ENCODE measurements around the gene CGB8. TPM values are rescaled to one million over a fixed set of nuclear protein-coding genes. Genes with fewer than 3 reads are reported as not detected.

The CGB8 gene
- total RNA-seq, 1 experiment from 2014 or later = 0.34 TPM

- H3K27me3 ChIP-seq (ENCODE audit: insufficient read depth, low read length) = no peaks in the 10 kb centered on the region
- H3K4me3 ChIP-seq (replicated peaks in 1 of 2; ENCODE audit: low read depth in 1 of 2, low read length in 2 of 2) = no peak overlapping the region
- no peak for ATAC-seq
- POLR2A ChIA-PET = interaction anchor here (0.7 to 2.2 kb wide), 2 partner anchors 16 to 21 kb away, joined by 3 to 6 read pairs; partner anchors contain the start of gene RUVBL2
- intact Hi-C loops (cut with micrococcal nuclease) = no loop called here
- no peak for TF ChIP-seq ZBTB33 (IDR thresholded peaks at IDR 0.05; ENCODE audit: extremely low read depth, insufficient replicate concordance, low read length)
- no peak for TF ChIP-seq POLR2A (IDR thresholded peaks at IDR 0.05; ENCODE audit: borderline replicate concordance, extremely low read depth, insufficient read depth, insufficient read length)
- TF ChIP-seq RAD21 (IDR thresholded peaks at IDR 0.05; ENCODE audit: low read depth) = no peak
- TF ChIP-seq SP1 (IDR thresholded peaks at IDR 0.05; ENCODE audit: low read depth) = no peak
- no peak for TF ChIP-seq REST (IDR thresholded peaks at IDR 0.05; ENCODE audit: low read depth)
- TF ChIP-seq FOSL1 (IDR thresholded peaks at IDR 0.05; ENCODE audit: low read depth) = no peak
- no peak for TF ChIP-seq ZNF274 (IDR thresholded peaks at IDR 0.05; ENCODE audit: low read depth, low read length)
- no peak for TF ChIP-seq ELF1 (IDR thresholded peaks at IDR 0.05; ENCODE audit: borderline replicate concordance, low read depth)
- no peak for TF ChIP-seq CTCF (IDR thresholded peaks at IDR 0.05 in 2 of 3, conservative IDR thresholded peaks at IDR 0.05 in 1 of 3; ENCODE audit: borderline replicate concordance in 1 of 3, insufficient read depth in 1 of 3, low read depth in 2 of 3, low read length in 2 of 3)
- no peak for TF ChIP-seq EZH2phosphoT487 (IDR thresholded peaks at IDR 0.05; ENCODE audit: borderline replicate concordance)
- TF ChIP-seq YY1 (IDR thresholded peaks at IDR 0.05; ENCODE audit: extremely low read depth, insufficient replicate concordance, low read depth, low read length) = no peak
- H2AFZ ChIP-seq (ENCODE audit: low read depth, low read length, poor library complexity, severe bottlenecking) = no peak overlapping the region
- no peaks in the 10 kb centered on the region for H3K9me2 ChIP-seq (ENCODE audit: insufficient read depth)
- RAD21 ChIA-PET (ENCODE audit: low non-redundant PET in 1 of 2, low total read pairs in 2 of 2, uncharacterized antibody in 2 of 2, unreplicated experiment in 2 of 2) = interaction anchor here in 1 of 2 experiments (0.5 kb wide), 1 partner anchor 21 kb away, joined by 4 read pairs; the partner anchor contains the start of gene RUVBL2
- H3K27ac ChIP-seq (ENCODE audit: low read depth, low read length) = no peak overlapping the region
- H3K9ac ChIP-seq (ENCODE audit: low read length) = no peak overlapping the region
- H3K79me2 ChIP-seq (ENCODE audit: insufficient read depth, low read length) = no peaks in the 10 kb centered on the region
- no peak overlapping the region for H3K4me2 ChIP-seq (ENCODE audit: low read length)
- no TSS peak for BruUV-seq (replicated peaks)
- no peak for DNase-seq (ENCODE audit: low read depth, low spot score)
- no peaks in the 10 kb centered on the region for H4K20me1 ChIP-seq (ENCODE audit: insufficient read depth)
- no peaks in the 10 kb centered on the region for H3K9me3 ChIP-seq (ENCODE audit: control insufficient read depth in 1 of 2, insufficient read depth in 1 of 2, low read depth in 1 of 2, low read length in 2 of 2)
- H3K36me3 ChIP-seq (ENCODE audit: control insufficient read depth in 1 of 2, insufficient read depth in 2 of 2, low read length in 2 of 2) = peaks cover 36 to 39% of the 10 kb centered on the region in 2 experiments
- H3K4me1 ChIP-seq (ENCODE audit: control insufficient read depth in 1 of 2, insufficient read depth in 2 of 2, low read length in 2 of 2) = peaks cover 5 to 24% of the 10 kb centered on the region in 2 experiments
- CTCF ChIA-PET = interaction anchor here (2.4 kb wide), 1 partner anchor 21 kb away, joined by 14 read pairs; the partner anchor contains the start of genes GYS1 and RUVBL2
These were observed 34.6 kb downstream of the CGB8 start for GRCh38 chr19:49014123-49014869.
